Neural cell (in vitro differentiated cells): Measurements from ENCODE around the gene CDK15. TPM values are rescaled to one million over a fixed set of nuclear protein-coding genes. Genes with fewer than 3 reads are reported as not detected.

Experiments
- H2AFZ ChIP-seq: fragments of 200-600, 300-800 bp; sonication (generic), shearing (Covaris generic); 2 replicates; pipeline ENCODE4 v1.6.0; 2014; ENCODE audit warnings: low read depth, mild to moderate bottlenecking, antibody characterized with exemption, low read length, moderate library complexity
- H3F3A ChIP-seq: fragments of 200-600 bp; shearing (Covaris generic); 2 replicates; pipeline ENCODE4 v1.6.1; 2016; ENCODE audit warnings: mild to moderate bottlenecking, moderate library complexity, mixed read lengths, antibody characterized with exemption, low read length; ENCODE audit not compliant: insufficient read depth, poor library complexity, severe bottlenecking
- H3K27ac ChIP-seq: fragments of 200-600, 300-800 bp; sonication (generic), shearing (Covaris generic); 2 replicates; pipeline ENCODE4 v1.5.1; 2014; ENCODE audit warnings: mild to moderate bottlenecking, low read length, moderate library complexity
- H3K27me3 ChIP-seq: fragments of 300-800, 200-600 bp; sonication (generic), shearing (Covaris generic); 2 replicates; pipeline ENCODE4 v1.6.0; 2014; ENCODE audit warnings: mild to moderate bottlenecking, low read depth, low read length, moderate library complexity; ENCODE audit not compliant: insufficient read depth
- H3K36me3 ChIP-seq: fragments of 300-800, 200-600 bp; sonication (generic), shearing (Covaris generic); 2 replicates; pipeline ENCODE4 v1.5.1; 2014; ENCODE audit warnings: mild to moderate bottlenecking, antibody characterized with exemption, low read length, moderate library complexity; ENCODE audit not compliant: insufficient read depth
- H3K4me2 ChIP-seq: fragments of 300-800, 200-600 bp; sonication (generic), shearing (Covaris generic); 2 replicates; pipeline ENCODE4 v1.6.0; 2014; ENCODE audit warnings: mild to moderate bottlenecking, low read length
- H3K4me3 ChIP-seq: fragments of 300-800, 200-600 bp; sonication (generic), shearing (Covaris generic); 2 replicates; pipeline ENCODE4 v1.5.1; 2014; ENCODE audit warnings: mild to moderate bottlenecking, low read length, moderate library complexity
- H3K79me2 ChIP-seq: fragments of 200-600 bp; shearing (Covaris generic); replicated peaks from 2 replicates; pipeline ENCODE4 v1.6.0; 2014; ENCODE audit warnings: mild to moderate bottlenecking, low read length, moderate library complexity; ENCODE audit not compliant: insufficient read depth
- H3K9ac ChIP-seq: fragments of 300-800, 200-600 bp; sonication (generic), shearing (Covaris generic); 2 replicates; pipeline ENCODE4 v1.6.1; 2016; ENCODE audit warnings: mild to moderate bottlenecking, low read length, mixed read lengths
- H3K9me2 ChIP-seq: fragments of 200-600 bp; shearing (Covaris generic); 2 replicates; pipeline ENCODE4 v1.6.1; 2016; ENCODE audit warnings: mild to moderate bottlenecking, low read length, mixed read lengths; ENCODE audit not compliant: insufficient read depth
- H3K9me3 ChIP-seq: fragments of 200-600, 300-800 bp; sonication (generic), shearing (Covaris generic); 2 replicates; pipeline ENCODE4 v1.6.1; 2016; ENCODE audit warnings: mild to moderate bottlenecking, mixed run types, low read length, moderate library complexity, mixed read lengths
- H4K20me1 ChIP-seq: fragments of 200-600 bp; shearing (Covaris generic); 2 replicates; pipeline ENCODE4 v1.6.1; 2016; ENCODE audit warnings: mild to moderate bottlenecking, mixed run types; ENCODE audit not compliant: insufficient read depth
- EP300 ChIP-seq: fragments of 450-650 bp; conservative IDR thresholded peaks from 2 replicates; pipeline ENCODE4 v1.6.1; 2014; ENCODE audit warnings: antibody characterized with exemption, mild to moderate bottlenecking, moderate library complexity; ENCODE audit not compliant: poor library complexity, severe bottlenecking
- EZH2 ChIP-seq: fragments of 200-600, 300-800 bp; shearing (Covaris generic), sonication (generic); IDR thresholded peaks from 2 replicates; pipeline ENCODE4 v1.6.1; 2014; ENCODE audit warnings: antibody characterized with exemption, low read length, borderline replicate concordance, mild to moderate bottlenecking; ENCODE audit not compliant: insufficient read depth, poor library complexity, severe bottlenecking
- MXI1 ChIP-seq: fragments of 450-650 bp; conservative IDR thresholded peaks from 2 replicates; pipeline ENCODE4 v1.6.1; 2014; ENCODE audit warnings: antibody characterized with exemption, mild to moderate bottlenecking; ENCODE audit not compliant: poor library complexity, severe bottlenecking
- POLR2AphosphoS5 ChIP-seq: IDR thresholded peaks from 2 replicates; pipeline ENCODE4 v1.6.1; 2012
- RAD21 ChIP-seq: fragments of 450-650 bp; conservative IDR thresholded peaks from 2 replicates; pipeline ENCODE4 v1.6.1; 2014; ENCODE audit warnings: antibody characterized with exemption, mild to moderate bottlenecking, moderate library complexity
- SMC3 ChIP-seq: fragments of 450-650 bp; conservative IDR thresholded peaks from 2 replicates; pipeline ENCODE4 v1.6.1; 2014; ENCODE audit warnings: antibody characterized with exemption, mild to moderate bottlenecking, moderate library complexity; ENCODE audit not compliant: poor library complexity
- TAF1 ChIP-seq: IDR thresholded peaks from 2 replicates; pipeline ENCODE4 v1.6.1; 2012; ENCODE audit warnings: low read depth
- polyA plus RNA-seq: library from polyadenylated mRNA; depleted of rRNA; stranded (reverse); fragments of >200 nt; gene quantifications from 2 replicates; pipeline ENCODE4 v1.2.3, GENCODE V29; 2014
- TF ChIP-seq, protein P1 (sequence below): fragments of 450-650 bp; IDR thresholded peaks from 2 replicates; pipeline ENCODE4 v1.5.1; 2014; ENCODE audit warnings: antibody characterized with exemption, mild to moderate bottlenecking, moderate library complexity; ENCODE audit not compliant: poor library complexity, severe bottlenecking
- TF ChIP-seq, protein P2 (sequence below): IDR thresholded peaks from 2 replicates; pipeline ENCODE4 v1.6.1; 2012; ENCODE audit warnings: borderline replicate concordance

The CDK15 gene
- polyA plus RNA-seq, 1 donor from 2014 or later: 0.09 TPM

DNA sequence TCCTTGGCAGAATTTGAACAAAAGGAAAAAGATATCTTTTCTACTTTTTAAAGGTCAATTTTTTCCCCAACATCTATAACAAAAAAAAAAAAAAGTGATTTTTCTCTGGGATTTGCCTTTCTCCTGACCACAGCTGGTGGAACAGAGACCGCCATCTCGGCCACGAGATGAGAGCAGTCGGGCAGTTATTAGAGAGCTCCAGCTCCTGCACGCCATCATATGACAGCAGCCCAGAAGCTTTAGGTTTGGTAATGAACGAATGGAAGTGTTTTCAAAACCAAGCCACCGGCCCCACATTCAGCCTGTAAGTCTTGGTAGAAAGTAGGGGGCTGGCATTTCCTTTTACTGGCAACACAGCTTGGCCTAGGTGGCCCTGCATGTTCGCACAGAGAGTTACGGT lies 132.4 kb downstream of the CDK15 start:
- Histone ChIP-seq H3F3A (no peaks in the 10 kb centered on the region), H3K27me3 (no peaks in the 10 kb centered on the region), H3K27ac (no peak overlapping the region), H2AFZ (no peak overlapping the region), H3K4me2 (no peak overlapping the region), H3K9me2 (no peaks in the 10 kb centered on the region), H3K36me3 (no peaks in the 10 kb centered on the region), H3K79me2 (no peaks in the 10 kb centered on the region), H4K20me1 (no peaks in the 10 kb centered on the region), H3K9ac (no peak overlapping the region), H3K9me3 (no peaks in the 10 kb centered on the region), H3K4me3 (no peak overlapping the region)
- TF ChIP-seq TAF1 (no peak), RAD21 (no peak), MXI1 (no peak), EP300 (no peak), POLR2AphosphoS5 (no peak), SMC3 (no peak), EZH2 (no peak)
- TF ChIP-seq, protein P1, sequence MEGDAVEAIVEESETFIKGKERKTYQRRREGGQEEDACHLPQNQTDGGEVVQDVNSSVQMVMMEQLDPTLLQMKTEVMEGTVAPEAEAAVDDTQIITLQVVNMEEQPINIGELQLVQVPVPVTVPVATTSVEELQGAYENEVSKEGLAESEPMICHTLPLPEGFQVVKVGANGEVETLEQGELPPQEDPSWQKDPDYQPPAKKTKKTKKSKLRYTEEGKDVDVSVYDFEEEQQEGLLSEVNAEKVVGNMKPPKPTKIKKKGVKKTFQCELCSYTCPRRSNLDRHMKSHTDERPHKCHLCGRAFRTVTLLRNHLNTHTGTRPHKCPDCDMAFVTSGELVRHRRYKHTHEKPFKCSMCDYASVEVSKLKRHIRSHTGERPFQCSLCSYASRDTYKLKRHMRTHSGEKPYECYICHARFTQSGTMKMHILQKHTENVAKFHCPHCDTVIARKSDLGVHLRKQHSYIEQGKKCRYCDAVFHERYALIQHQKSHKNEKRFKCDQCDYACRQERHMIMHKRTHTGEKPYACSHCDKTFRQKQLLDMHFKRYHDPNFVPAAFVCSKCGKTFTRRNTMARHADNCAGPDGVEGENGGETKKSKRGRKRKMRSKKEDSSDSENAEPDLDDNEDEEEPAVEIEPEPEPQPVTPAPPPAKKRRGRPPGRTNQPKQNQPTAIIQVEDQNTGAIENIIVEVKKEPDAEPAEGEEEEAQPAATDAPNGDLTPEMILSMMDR: no peak
- TF ChIP-seq, protein P2, sequence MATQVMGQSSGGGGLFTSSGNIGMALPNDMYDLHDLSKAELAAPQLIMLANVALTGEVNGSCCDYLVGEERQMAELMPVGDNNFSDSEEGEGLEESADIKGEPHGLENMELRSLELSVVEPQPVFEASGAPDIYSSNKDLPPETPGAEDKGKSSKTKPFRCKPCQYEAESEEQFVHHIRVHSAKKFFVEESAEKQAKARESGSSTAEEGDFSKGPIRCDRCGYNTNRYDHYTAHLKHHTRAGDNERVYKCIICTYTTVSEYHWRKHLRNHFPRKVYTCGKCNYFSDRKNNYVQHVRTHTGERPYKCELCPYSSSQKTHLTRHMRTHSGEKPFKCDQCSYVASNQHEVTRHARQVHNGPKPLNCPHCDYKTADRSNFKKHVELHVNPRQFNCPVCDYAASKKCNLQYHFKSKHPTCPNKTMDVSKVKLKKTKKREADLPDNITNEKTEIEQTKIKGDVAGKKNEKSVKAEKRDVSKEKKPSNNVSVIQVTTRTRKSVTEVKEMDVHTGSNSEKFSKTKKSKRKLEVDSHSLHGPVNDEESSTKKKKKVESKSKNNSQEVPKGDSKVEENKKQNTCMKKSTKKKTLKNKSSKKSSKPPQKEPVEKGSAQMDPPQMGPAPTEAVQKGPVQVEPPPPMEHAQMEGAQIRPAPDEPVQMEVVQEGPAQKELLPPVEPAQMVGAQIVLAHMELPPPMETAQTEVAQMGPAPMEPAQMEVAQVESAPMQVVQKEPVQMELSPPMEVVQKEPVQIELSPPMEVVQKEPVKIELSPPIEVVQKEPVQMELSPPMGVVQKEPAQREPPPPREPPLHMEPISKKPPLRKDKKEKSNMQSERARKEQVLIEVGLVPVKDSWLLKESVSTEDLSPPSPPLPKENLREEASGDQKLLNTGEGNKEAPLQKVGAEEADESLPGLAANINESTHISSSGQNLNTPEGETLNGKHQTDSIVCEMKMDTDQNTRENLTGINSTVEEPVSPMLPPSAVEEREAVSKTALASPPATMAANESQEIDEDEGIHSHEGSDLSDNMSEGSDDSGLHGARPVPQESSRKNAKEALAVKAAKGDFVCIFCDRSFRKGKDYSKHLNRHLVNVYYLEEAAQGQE: no peak

DNA sequence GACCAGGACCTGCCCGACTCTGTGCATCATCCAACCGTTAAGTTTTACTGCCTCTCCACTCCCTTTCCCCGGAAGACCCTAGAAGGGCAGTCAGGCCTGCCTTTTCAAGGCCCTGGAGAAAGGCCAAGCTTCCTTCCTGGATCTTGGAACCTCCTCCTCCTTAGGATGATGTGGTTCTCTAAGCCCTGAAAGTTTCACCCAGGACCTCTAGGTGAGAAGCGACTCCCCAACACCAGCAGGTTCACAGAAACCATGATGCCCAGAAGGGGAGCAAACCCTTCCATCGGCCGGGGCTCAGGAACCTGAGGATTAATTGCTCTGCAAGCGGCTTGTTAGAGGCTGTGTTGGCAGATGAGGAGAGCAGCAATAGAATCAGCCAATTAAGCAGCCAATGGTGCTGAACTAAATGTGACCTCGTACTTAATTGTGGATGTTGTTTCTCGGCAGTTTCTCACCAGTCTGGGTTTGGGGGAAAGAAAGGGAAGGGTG lies 133.2 kb downstream of the CDK15 start:
- H3K4me3 ChIP-seq: no peak overlapping the region
- no peaks in the 10 kb centered on the region for H3K9me3 ChIP-seq
- H3K27ac ChIP-seq: no peak overlapping the region
- H3K9ac ChIP-seq: no peak overlapping the region
- no peak overlapping the region for H2AFZ ChIP-seq
- no peaks in the 10 kb centered on the region for H3K36me3 ChIP-seq
- H3F3A ChIP-seq: no peaks in the 10 kb centered on the region
- no peaks in the 10 kb centered on the region for H3K9me2 ChIP-seq
- TF ChIP-seq TAF1 (no peak), MXI1 (no peak), POLR2AphosphoS5 (no peak), EP300 (no peak), EZH2 (no peak), SMC3 (no peak), RAD21 (no peak)
- no peaks in the 10 kb centered on the region for H3K27me3 ChIP-seq
- no peaks in the 10 kb centered on the region for H3K79me2 ChIP-seq
- H4K20me1 ChIP-seq: no peaks in the 10 kb centered on the region
- H3K4me2 ChIP-seq: no peak overlapping the region
